Adrenal gland (tissue), 12 donors: ENCODE data around the gene RRBP1. TPM values are rescaled to one million over a fixed set of nuclear protein-coding genes. Genes with fewer than 3 reads are reported as not detected.

Source experiments
- DNase-seq, 7 donors: peaks; one replicate each; pipeline ENCODE4 v3.0.0-alpha.2; 2019 to 2020
- H3K27ac ChIP-seq, 5 donors: fragments of 200-600 bp; sonication (generic) in 4 of 5; 1 replicate in 3 of 5; 2 replicates in 2 of 5; pipeline versions ENCODE4 v1.5.1 to v1.8.0; 2016 to 2020; ENCODE audit warnings: mild to moderate bottlenecking in 1 of 5
- H3K27me3 ChIP-seq: fragments of 200-600 bp; 2 replicates; pipeline ENCODE4 v1.8.0; 2021
- H3K36me3 ChIP-seq, 2 donors: fragments of 200-600 bp; replicated peaks in 1 of 2; 1 replicate in 1 of 2; 2 replicates in 1 of 2; pipeline versions ENCODE4 v1.5.1 to v1.8.0; 2018 to 2022
- H3K4me1 ChIP-seq, 2 donors: fragments of 200-600 bp; replicated peaks in 1 of 2; 1 replicate in 1 of 2; 2 replicates in 1 of 2; pipeline versions ENCODE4 v1.5.1 to v1.8.0; 2018 to 2021
- H3K4me3 ChIP-seq, 4 donors: fragments of 200-600 bp; sonication (generic) in 3 of 4; one replicate each; pipeline ENCODE4 v1.5.1; 2016 to 2018
- H3K9me3 ChIP-seq, 3 donors: fragments of 200-600 bp; sonication (generic) in 1 of 3; replicated peaks in 1 of 3; 1 replicate in 2 of 3; 2 replicates in 1 of 3; pipeline versions ENCODE4 v1.5.1 to v1.8.0; 2016 to 2021
- CTCF ChIP-seq, 6 experiments: fragments of 450-650 bp in 4 of 6; fragments of 200-600 bp in 2 of 6; sonication (generic) in 1 of 6; IDR thresholded peaks; 1 replicate in 5 of 6; 2 replicates in 1 of 6; pipeline versions ENCODE4 v1.5.1 to v1.8.0; 2016 to 2021; ENCODE audit warnings: antibody characterized with exemption in 6 of 6, mild to moderate bottlenecking in 2 of 6, moderate library complexity in 1 of 6
- POLR2A ChIP-seq, 2 donors: fragments of 450-650 bp; IDR thresholded peaks; one replicate each; pipeline ENCODE4 v1.6.1; 2017; ENCODE audit warnings: antibody characterized with exemption in 2 of 2, mild to moderate bottlenecking in 2 of 2, moderate library complexity in 1 of 2
- WGBS, 4 donors: extraction: QIAGEN DNeasy Blood & Tissue Kit in 2 of 4; methylation state at CpG; one replicate each; pipeline versions ENCODE4 v1.1.5 to v1.1.7; 2013 to 2017; 5-methylcytosine and 5-hydroxymethylcytosine counted together
- intact Hi-C, 2 donors: fragments of 100-400 bp; cut with DNase I; formaldehyde crosslinking; loops; one replicate each; pipeline versions ENCODE4 v1.14.1 to v1.15.0; 2022 to 2023
- polyA plus RNA-seq, 3 donors: library from polyadenylated mRNA; stranded (reverse); fragments of 200-250 nt in 2 of 3; fragments of 350-450 nt in 1 of 3; fragmentation: Illumina TruSeq in 1 of 3; extraction: RNeasy Lipid Tissue Mini Kit (QIAGEN cat#74804) in 1 of 3; gene quantifications; one replicate each; pipeline ENCODE4 v1.2.3, GENCODE V29; 2013 to 2014
- total RNA-seq, 9 donors: library from RNA; depleted of rRNA in 4 of 9; stranded (reverse); fragments of >200 nt in 4 of 9; fragments of 120-200 nt in 1 of 9; fragmentation: NEBNext Ultra II Directional in 1 of 9; extraction: Animal tissue kit (Norgen Biotek cat#: 25700) in 1 of 9; gene quantifications; one replicate each; pipeline versions ENCODE4 v1.1.0 to v1.2.4, GENCODE V29; 2013 to 2023
- donor health status: healthy with polysubstance abuse.
- donor health status: Bipolar disorder and iron deficiency.
- donor health status: DM: yes; HTN: yes; CAD: no.
- donor health status: DM: no; HTN: no; CAD: no.
- donor health status: DM: no; HTN: no; CAD: no.
- donor health status: DM: yes; HTN: yes; CAD: no.

The RRBP1 gene
- total and polyA plus RNA-seq, 12 donors = 73.9 to 261 (median 122) TPM

GRCh38 chr20:17648791-17649730 lies 33.0 kb downstream of the RRBP1 start:
- peak in 5 of 6 experiments; percentile 25 to 35 (median 31) for TF ChIP-seq CTCF (IDR thresholded peaks at IDR 0.05)
- no peak for TF ChIP-seq POLR2A (IDR thresholded peaks at IDR 0.05)
- peaks cover 42 to 67% of the 10 kb centered on the region in 2 donors for H3K4me1 ChIP-seq

GRCh38 chr20:17648315-17648646 lies 33.8 kb downstream of the RRBP1 start:
- no peak overlapping the region for H3K4me3 ChIP-seq
- WGBS, 4 donors = 15 to 24% (median 20%) methylated on average over 8 to 10 of the region's 10 CpGs
- intact Hi-C loops = no loop called here
- H3K4me1 ChIP-seq = peaks cover 42 to 70% of the 10 kb centered on the region in 2 donors
- peak overlapping the region in 4 of 5 donors; percentile 33 to 68 (median 50) for H3K27ac ChIP-seq
- H3K9me3 ChIP-seq = no peaks in the 10 kb centered on the region
- no peaks in the 10 kb centered on the region for H3K36me3 ChIP-seq
- TF ChIP-seq POLR2A (IDR thresholded peaks at IDR 0.05) (no peak), CTCF (IDR thresholded peaks at IDR 0.05) (no peak)
- peak; percentile 60 to 81 (median 74) for DNase-seq
- H3K27me3 ChIP-seq = no peaks in the 10 kb centered on the region

More at GRCh38 chr20:17648791-17649730, 33.0 kb downstream of the RRBP1 start:
- DNase-seq = peak in 1 of 7 donors; percentile 21
- intact Hi-C loops = no loop called here
- Histone ChIP-seq H3K27me3 (no peaks in the 10 kb centered on the region), H3K4me3 (no peak overlapping the region), H3K36me3 (peaks cover 0 to 2% of the 10 kb centered on the region in 2 donors), H3K9me3 (no peaks in the 10 kb centered on the region), H3K27ac (peak overlapping the region in 4 of 5 donors; percentile 38 to 68 (median 53))
- 32 to 45% (median 43%) methylated on average over 17 to 20 of the region's 20 CpGs for WGBS, 4 donors

GRCh38 chr20:17647391-17648314 lies 34.4 kb downstream of the RRBP1 start:
- no peak for TF ChIP-seq POLR2A (IDR thresholded peaks at IDR 0.05)
- TF ChIP-seq CTCF (IDR thresholded peaks at IDR 0.05) = no peak
- Histone ChIP-seq H3K27me3 (no peaks in the 10 kb centered on the region), H3K36me3 (peaks cover 0 to 3% of the 10 kb centered on the region in 2 donors), H3K27ac (peak overlapping the region in 4 of 5 donors; percentile 33 to 71 (median 53)), H3K4me1 (peaks cover 42 to 70% of the 10 kb centered on the region in 2 donors), H3K9me3 (no peaks in the 10 kb centered on the region), H3K4me3 (no peak overlapping the region)
- 69 to 83% (median 78%) methylated on average over 14 to 20 of the region's 20 CpGs for WGBS, 4 donors
- intact Hi-C loops = no loop called here
- DNase-seq = peak in 1 of 7 donors; percentile 6

- H3K4me3 ChIP-seq = no peak overlapping the region
- intact Hi-C loops = no loop called here
- TF ChIP-seq POLR2A (IDR thresholded peaks at IDR 0.05) = no peak
- no peak for TF ChIP-seq CTCF (IDR thresholded peaks at IDR 0.05)
- H3K27ac ChIP-seq = peak overlapping the region; percentile 6 to 71 (median 34)
- H3K9me3 ChIP-seq = no peaks in the 10 kb centered on the region
- no peaks in the 10 kb centered on the region for H3K27me3 ChIP-seq
- peaks cover 0 to 10% of the 10 kb centered on the region in 2 donors for H3K36me3 ChIP-seq
- WGBS, 4 donors = 62 to 74% (median 67%) methylated on average over 2 to 5 of the region's 5 CpGs
- no peak for DNase-seq
- H3K4me1 ChIP-seq = peaks cover 42 to 77% of the 10 kb centered on the region in 2 donors
Measured at GRCh38 chr20:17646961-17647301, 35.1 kb downstream of the RRBP1 start.
